GM21360 (cell line): ENCODE measurements around the gene USP37.

Source experiments
- ATAC-seq: cut with Tn5 transposase; IDR thresholded peaks from one replicate; pipeline ENCODE4 v1.9.1; 2021; ENCODE audit warnings: mild to moderate bottlenecking, moderate library complexity; ENCODE audit not compliant: unreplicated experiment

USP37 gene

GRCh38 chr2:218404351-218405085 is 163.6 kb downstream of the USP37 start:
- no peak for ATAC-seq

GRCh38 chr2:218403810-218404209 is 164.3 kb downstream of the USP37 start:
- ATAC-seq: no peak

GRCh38 chr2:218402911-218403411 is 165.2 kb downstream of the USP37 start:
- ATAC-seq: no peak

- no peak for ATAC-seq
Observed at GRCh38 chr2:218402491-218402901, 165.7 kb downstream of the USP37 start.

- ATAC-seq: no peak
Observed at GRCh38 chr2:218401890-218402289, 166.3 kb downstream of the USP37 start.

GRCh38 chr2:218400930-218401881 is 166.9 kb downstream of the USP37 start:
- ATAC-seq: no peak
